CD4-positive, CD25-positive, alpha-beta regulatory T cell (primary cell): Measurements from ENCODE around the gene MGST1. TPM values are rescaled to one million over a fixed set of nuclear protein-coding genes. Genes with fewer than 3 reads are reported as not detected.

Experiments used
- ATAC-seq, 2 donors: fragments of 150-1000 bp; cut with Tn5 transposase; one replicate each; pipeline ENCODE4 v1.10.0; 2021; ENCODE audit warnings: low read depth in 2 of 2, moderate number of reproducible peaks in 2 of 2, moderate library complexity in 1 of 2
- DNase-seq, 3 donors: peaks; one replicate each; pipeline versions ENCODE4 v3.0.0 to v3.0.0-alpha.2; 2012 to 2022; ENCODE audit warnings: mixed read lengths in 1 of 3
- H3K27ac ChIP-seq: one replicate; pipeline ENCODE4 v1.7.0; 2013; ENCODE audit warnings: mild to moderate bottlenecking, low read length; ENCODE audit not compliant: insufficient read depth, poor library complexity, severe bottlenecking
- H3K27me3 ChIP-seq: one replicate; pipeline ENCODE4 v1.7.0; 2013; ENCODE audit warnings: low read length; ENCODE audit not compliant: control insufficient read depth, insufficient read depth
- H3K36me3 ChIP-seq: one replicate; pipeline ENCODE4 v1.7.0; 2013; ENCODE audit warnings: mild to moderate bottlenecking, low read length, moderate library complexity; ENCODE audit not compliant: control insufficient read depth, insufficient read depth
- H3K4me1 ChIP-seq: 2 replicates; pipeline ENCODE4 v1.7.0; 2013; ENCODE audit warnings: mild to moderate bottlenecking, low read length; ENCODE audit not compliant: insufficient read depth, control insufficient read depth, poor library complexity, severe bottlenecking
- H3K4me3 ChIP-seq: one replicate; pipeline ENCODE4 v1.7.0; 2013; ENCODE audit warnings: low read depth, mild to moderate bottlenecking, low read length, moderate library complexity
- H3K9me3 ChIP-seq, 2 experiments: 1 replicate in 1 of 2; 2 replicates in 1 of 2; pipeline ENCODE4 v1.7.0; 2013; ENCODE audit warnings: low read length in 2 of 2, mild to moderate bottlenecking in 1 of 2, moderate library complexity in 1 of 2; ENCODE audit not compliant: control insufficient read depth in 2 of 2
- H3K27ac Mint-ChIP-seq, 3 donors: one replicate each; pipeline ENCODE4 v1.8.0; 2020 to 2022; ENCODE audit warnings: mild to moderate bottlenecking in 3 of 3, mixed read lengths in 3 of 3, moderate library complexity in 2 of 3
- H3K27me3 Mint-ChIP-seq: one replicate; pipeline ENCODE4 v1.8.0; 2022; ENCODE audit warnings: mild to moderate bottlenecking, mixed read lengths
- H3K36me3 Mint-ChIP-seq: one replicate; pipeline ENCODE4 v1.8.0; 2020; ENCODE audit warnings: mixed read lengths
- H3K4me1 Mint-ChIP-seq, 4 donors: one replicate each; pipeline ENCODE4 v1.8.0; 2020 to 2022; ENCODE audit warnings: mixed read lengths in 4 of 4, mild to moderate bottlenecking in 1 of 4
- H3K4me3 Mint-ChIP-seq, 4 donors: one replicate each; pipeline ENCODE4 v1.8.0; 2020 to 2022; ENCODE audit warnings: mild to moderate bottlenecking in 4 of 4, mixed read lengths in 4 of 4, moderate library complexity in 3 of 4
- H3K9me3 Mint-ChIP-seq, 7 donors: one replicate each; pipeline ENCODE4 v1.8.0; 2020 to 2022; ENCODE audit warnings: mixed read lengths in 7 of 7, mild to moderate bottlenecking in 3 of 7, moderate library complexity in 2 of 7
- polyA plus RNA-seq, 4 donors: library from polyadenylated mRNA; unstranded; fragments of 300-500 nt; fragmentation: Illumina TruSeq; gene quantifications; one replicate each; pipeline ENCODE4 v1.2.3, GENCODE V29; 2021
- total RNA-seq: library from RNA; stranded (reverse); gene quantifications from one replicate; pipeline ENCODE4 v1.2.3, GENCODE V29; 2022

The MGST1 gene, protein sequence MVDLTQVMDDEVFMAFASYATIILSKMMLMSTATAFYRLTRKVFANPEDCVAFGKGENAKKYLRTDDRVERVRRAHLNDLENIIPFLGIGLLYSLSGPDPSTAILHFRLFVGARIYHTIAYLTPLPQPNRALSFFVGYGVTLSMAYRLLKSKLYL
- total RNA-seq (1.2 TPM), polyA plus RNA-seq (not detected)

- H3K4me3 Mint-ChIP-seq = no peak within 1 kb of the TSS
- Histone ChIP-seq H3K27ac (no peak within 1 kb of the TSS), H3K36me3 (no peaks in the 10 kb centered on the region), H3K4me3 (no peak within 1 kb of the TSS), H3K9me3 (no peaks in the 10 kb centered on the region), H3K4me1 (no peaks in the 10 kb centered on the region), H3K27me3 (no peaks in the 10 kb centered on the region)
- no peaks in the 10 kb centered on the region for H3K4me1 Mint-ChIP-seq
- DNase-seq (no peak), ATAC-seq (no peak)
- H3K9me3 Mint-ChIP-seq = peaks cover 2 to 11% (median 6%) of the 10 kb centered on the region in 7 donors
- no peak within 1 kb of the TSS for H3K27ac Mint-ChIP-seq
- no peaks in the 10 kb centered on the region for H3K27me3 Mint-ChIP-seq
- no peaks in the 10 kb centered on the region for H3K36me3 Mint-ChIP-seq
These were observed at the start of gene MGST1 for GRCh38 chr12:16347391-16348298. Gene MGST1, plus strand, starts transcription at chr12:16347645. Its CDS starts 6,608 bp downstream, at chr12:16354253.

GRCh38 chr12:16299403-16299802, 48.0 kb upstream of the MGST1 start:
- DNase-seq (no peak), ATAC-seq (no peak)
- H3K27me3 Mint-ChIP-seq = no peaks in the 10 kb centered on the region
- H3K9me3 Mint-ChIP-seq = peaks cover 2 to 14% (median 11%) of the 10 kb centered on the region in 7 donors
- H3K27me3 ChIP-seq = no peaks in the 10 kb centered on the region
- no peak overlapping the region for H3K27ac ChIP-seq
- no peaks in the 10 kb centered on the region for H3K4me1 Mint-ChIP-seq
- no peak overlapping the region for H3K4me3 ChIP-seq
- H3K36me3 ChIP-seq = no peaks in the 10 kb centered on the region
- no peak overlapping the region for H3K4me3 Mint-ChIP-seq
- H3K27ac Mint-ChIP-seq = no peak overlapping the region
- no peaks in the 10 kb centered on the region for H3K9me3 ChIP-seq
- no peaks in the 10 kb centered on the region for H3K4me1 ChIP-seq
- no peaks in the 10 kb centered on the region for H3K36me3 Mint-ChIP-seq

- no peak overlapping the region for H3K4me3 ChIP-seq
- no peaks in the 10 kb centered on the region for H3K9me3 ChIP-seq
- H3K27me3 Mint-ChIP-seq = no peaks in the 10 kb centered on the region
- no peaks in the 10 kb centered on the region for H3K4me1 ChIP-seq
- ATAC-seq (no peak), DNase-seq (no peak)
- no peak overlapping the region for H3K4me3 Mint-ChIP-seq
- peaks cover 2 to 14% (median 11%) of the 10 kb centered on the region in 7 donors for H3K9me3 Mint-ChIP-seq
- no peaks in the 10 kb centered on the region for H3K4me1 Mint-ChIP-seq
- H3K36me3 Mint-ChIP-seq = no peaks in the 10 kb centered on the region
- no peak overlapping the region for H3K27ac Mint-ChIP-seq
- no peaks in the 10 kb centered on the region for H3K27me3 ChIP-seq
- H3K36me3 ChIP-seq = no peaks in the 10 kb centered on the region
- no peak overlapping the region for H3K27ac ChIP-seq
These were observed 47.3 kb upstream of the MGST1 start for GRCh38 chr12:16300122-16300521.

DNA sequence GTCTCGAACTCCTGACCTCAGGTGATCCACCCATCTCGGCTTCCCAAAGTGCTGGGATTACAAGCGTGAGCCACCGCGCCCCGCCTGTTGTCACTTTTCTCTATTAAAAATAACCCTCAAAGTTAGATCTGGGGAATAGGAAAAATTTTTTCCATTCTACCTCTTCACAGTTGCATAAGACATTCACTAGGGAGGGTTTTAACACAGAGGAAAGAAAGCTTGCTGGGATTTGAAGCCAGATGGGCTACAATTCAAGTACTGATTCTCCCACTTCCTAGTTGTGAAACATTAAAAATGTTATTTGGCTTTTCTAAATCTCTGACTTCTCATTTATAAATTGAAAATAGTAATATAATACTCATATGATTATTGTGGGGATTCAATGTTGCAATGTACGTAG, 46.7 kb upstream of the MGST1 start:
- no peaks in the 10 kb centered on the region for H3K36me3 ChIP-seq
- no peak overlapping the region for H3K27ac Mint-ChIP-seq

GRCh38 chr12:16303939-16304338, 43.5 kb upstream of the MGST1 start:
- Mint-ChIP-seq H3K4me1 (no peaks in the 10 kb centered on the region), H3K36me3 (no peaks in the 10 kb centered on the region), H3K27ac (no peak overlapping the region), H3K9me3 (peaks cover 0 to 22% (median 11%) of the 10 kb centered on the region in 7 donors), H3K4me3 (no peak overlapping the region), H3K27me3 (no peaks in the 10 kb centered on the region)
- Histone ChIP-seq H3K4me3 (no peak overlapping the region), H3K9me3 (no peaks in the 10 kb centered on the region), H3K36me3 (no peaks in the 10 kb centered on the region), H3K27me3 (no peaks in the 10 kb centered on the region), H3K27ac (no peak overlapping the region), H3K4me1 (no peaks in the 10 kb centered on the region)
- no peak for ATAC-seq
- DNase-seq = no peak

More for the DNA sequence above, 46.7 kb upstream of the MGST1 start:
- Histone ChIP-seq H3K4me1 (no peaks in the 10 kb centered on the region), H3K9me3 (no peaks in the 10 kb centered on the region), H3K4me3 (no peak overlapping the region), H3K27me3 (no peaks in the 10 kb centered on the region), H3K27ac (no peak overlapping the region)
- Mint-ChIP-seq H3K9me3 (peaks cover 2 to 11% (median 9%) of the 10 kb centered on the region in 7 donors), H3K4me1 (no peaks in the 10 kb centered on the region), H3K4me3 (no peak overlapping the region), H3K27me3 (no peaks in the 10 kb centered on the region), H3K36me3 (no peaks in the 10 kb centered on the region)
- ATAC-seq (no peak), DNase-seq (no peak)

DNA sequence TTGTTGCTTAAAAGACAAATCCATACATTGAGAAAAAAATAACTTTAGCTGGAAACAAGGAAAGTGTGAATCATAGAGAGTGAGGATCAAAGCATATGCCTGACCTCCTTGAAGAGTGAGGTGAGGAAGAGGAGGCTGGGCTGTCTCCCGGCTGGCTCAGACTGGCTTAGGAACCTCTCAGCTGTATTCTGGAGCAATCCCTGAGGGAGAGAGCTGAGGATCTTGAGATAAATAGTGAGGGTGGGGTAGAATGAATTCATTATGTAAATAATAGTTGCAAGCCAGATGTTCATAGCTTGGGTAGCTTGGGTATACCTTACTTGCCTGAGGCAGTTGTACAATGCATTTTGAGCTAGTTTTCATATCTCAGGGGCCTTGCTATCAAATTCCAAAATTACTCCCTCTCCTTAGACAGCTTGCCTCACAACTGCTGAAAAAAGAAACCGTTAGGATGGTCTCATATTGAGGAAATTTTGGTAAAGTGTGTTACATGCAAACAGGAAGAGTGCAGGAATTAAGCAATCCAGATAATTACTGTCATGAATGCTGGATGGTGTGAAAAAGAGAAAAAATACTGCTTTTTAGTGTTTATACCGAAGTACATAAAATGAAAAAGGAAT, 39.5 kb upstream of the MGST1 start:
- no peak for ATAC-seq
- Mint-ChIP-seq H3K27ac (peak overlapping the region in 1 of 3 donors; percentile 45), H3K4me1 (no peaks in the 10 kb centered on the region)

GRCh38 chr12:16310934-16311333, 36.5 kb upstream of the MGST1 start:
- H3K4me1 ChIP-seq = no peaks in the 10 kb centered on the region
- no peaks in the 10 kb centered on the region for H3K27me3 ChIP-seq
- no peaks in the 10 kb centered on the region for H3K36me3 ChIP-seq
- Mint-ChIP-seq H3K4me3 (no peak overlapping the region), H3K4me1 (no peaks in the 10 kb centered on the region), H3K9me3 (peaks cover 0 to 36% (median 16%) of the 10 kb centered on the region in 7 donors), H3K27ac (no peak overlapping the region), H3K36me3 (no peaks in the 10 kb centered on the region), H3K27me3 (peaks cover 4% of the 10 kb centered on the region)
- H3K9me3 ChIP-seq = peaks cover 4 to 6% of the 10 kb centered on the region in 2 experiments
- no peak overlapping the region for H3K4me3 ChIP-seq
- ATAC-seq (no peak), DNase-seq (no peak)
- no peak overlapping the region for H3K27ac ChIP-seq

More for the DNA sequence above, 39.5 kb upstream of the MGST1 start:
- no peak for DNase-seq
- no peaks in the 10 kb centered on the region for H3K36me3 Mint-ChIP-seq
- H3K4me3 Mint-ChIP-seq = no peak overlapping the region
- H3K4me3 ChIP-seq = no peak overlapping the region
- peaks cover 0 to 42% (median 11%) of the 10 kb centered on the region in 7 donors for H3K9me3 Mint-ChIP-seq
- no peaks in the 10 kb centered on the region for H3K27me3 ChIP-seq
- H3K27ac ChIP-seq = no peak overlapping the region
- no peaks in the 10 kb centered on the region for H3K4me1 ChIP-seq
- peaks cover 0 to 3% of the 10 kb centered on the region in 2 experiments for H3K9me3 ChIP-seq
- peaks cover 4% of the 10 kb centered on the region for H3K27me3 Mint-ChIP-seq
- H3K36me3 ChIP-seq = no peaks in the 10 kb centered on the region
